ENCODE results near the gene KLF3. TPM values are rescaled to one million over a fixed set of nuclear protein-coding genes. Genes with fewer than 3 reads are reported as not detected.

Gene KLF3
- total RNA-seq, 1 experiment from 2014 or later: 16.8 TPM

- H3K27me3 Mint-ChIP-seq (ENCODE audit: low read depth): peaks cover 33% of the 10 kb centered on the region
- no peak overlapping the region for H3K27ac Mint-ChIP-seq
- CTCF ChIA-PET: interaction anchor here (1.0 to 1.4 kb wide), 2 partner anchors 12 to 344 kb away, joined by 4 to 7 read pairs; no protein-coding TSS in a partner anchor
- peaks cover 33% of the 10 kb centered on the region for H3K4me1 Mint-ChIP-seq
- POLR2A ChIA-PET: interaction anchor here (0.8 to 1.4 kb wide), 3 partner anchors 12 to 483 kb away, joined by 3 read pairs; no protein-coding TSS in a partner anchor
- TF ChIP-seq MAX (CRISPR knock-in tag; IDR thresholded peaks at IDR 0.05) (no peak), GRHL2 (CRISPR knock-in tag; IDR thresholded peaks at IDR 0.05; ENCODE audit: insufficient replicate concordance, severe bottlenecking) (no peak), FOXJ3 (CRISPR knock-in tag; IDR thresholded peaks at IDR 0.05; ENCODE audit: borderline replicate concordance) (no peak), NFATC4 (CRISPR knock-in tag; IDR thresholded peaks at IDR 0.05) (no peak), IRF2 (CRISPR knock-in tag; IDR thresholded peaks at IDR 0.05; ENCODE audit: borderline replicate concordance, low read depth) (no peak)
- H3K9me3 Mint-ChIP-seq: peaks cover 4% of the 10 kb centered on the region; the same call in 1 of the 2 replicates
- H3K4me3 Mint-ChIP-seq: peak overlapping the region; percentile 68
- H3K36me3 Mint-ChIP-seq: no peaks in the 10 kb centered on the region
- DNase-seq (ENCODE audit: low spot score) (no peak), ATAC-seq (no peak)
These were observed 1.4 kb upstream of the KLF3 start for GRCh38 chr4:38662522-38663089.

GRCh38 chr4:38663090-38663800, 754 bp upstream of the KLF3 start:
- Mint-ChIP-seq H3K27me3 (ENCODE audit: low read depth) (peaks cover 33% of the 10 kb centered on the region), H3K27ac (no peak overlapping the region), H3K9me3 (peaks cover 4% of the 10 kb centered on the region; the same call in 1 of the 2 replicates), H3K4me1 (peaks cover 38% of the 10 kb centered on the region), H3K4me3 (peak overlapping the region; percentile 68), H3K36me3 (no peaks in the 10 kb centered on the region)
- POLR2A ChIA-PET: interaction anchor here (0.8 to 1.4 kb wide), 3 partner anchors 11 to 484 kb away, joined by 3 read pairs; no protein-coding TSS in a partner anchor
- TF ChIP-seq NR2C2 (CRISPR knock-in tag; IDR thresholded peaks at IDR 0.05): no peak
- TF ChIP-seq ZNF138 (CRISPR knock-in tag; conservative IDR thresholded peaks at IDR 0.05): no peak
- 0 out of 2 replicates have a peak, but pooled peaks have one; percentile 69 for TF ChIP-seq KAT7 (CRISPR knock-in tag; IDR thresholded peaks at IDR 0.05; ENCODE audit: borderline replicate concordance)
- TF ChIP-seq HMGA2 (CRISPR knock-in tag; IDR thresholded peaks at IDR 0.05): no peak
- peak; percentile 26; the same call in 1 of the 2 replicates for TF ChIP-seq ZNF423 (CRISPR knock-in tag; IDR thresholded peaks at IDR 0.05)
- no peak for TF ChIP-seq MAX (CRISPR knock-in tag; IDR thresholded peaks at IDR 0.05)
- ATAC-seq (peak; percentile 9), DNase-seq (ENCODE audit: low spot score) (peak; percentile 65)
- CTCF ChIA-PET: interaction anchor here (1.0 to 1.4 kb wide), 2 partner anchors 12 to 345 kb away, joined by 4 to 7 read pairs; no protein-coding TSS in a partner anchor

GRCh38 chr4:38664706-38665401, 855 bp downstream of the KLF3 start:
- H3K4me3 Mint-ChIP-seq: peak overlapping the region; percentile 89
- H3K36me3 Mint-ChIP-seq: no peaks in the 10 kb centered on the region
- peaks cover 51% of the 10 kb centered on the region for H3K4me1 Mint-ChIP-seq
- H3K27me3 Mint-ChIP-seq (ENCODE audit: low read depth): peaks cover 33% of the 10 kb centered on the region
- DNase-seq (ENCODE audit: low spot score) (peak; percentile 56), ATAC-seq (peak; percentile 3)
- H3K27ac Mint-ChIP-seq: peak overlapping the region; percentile 87
- peaks cover 4% of the 10 kb centered on the region; the same call in 1 of the 2 replicates for H3K9me3 Mint-ChIP-seq
- ChIA-PET POLR2A (no interaction called here), CTCF (interaction anchor here (0.6 to 4.8 kb wide), 3 partner anchors 285 to 657 kb away, joined by 3 to 27 read pairs (median 4); no protein-coding TSS in a partner anchor)
- TF ChIP-seq ZSCAN18 (CRISPR knock-in tag; IDR thresholded peaks at IDR 0.05) (no peak), ZNF396 (CRISPR knock-in tag; IDR thresholded peaks at IDR 0.05; ENCODE audit: borderline replicate concordance) (no peak), RORB (CRISPR knock-in tag; IDR thresholded peaks at IDR 0.05) (no peak), PRDM15 (CRISPR knock-in tag; IDR thresholded peaks at IDR 0.05) (no peak), STAT6 (CRISPR knock-in tag; conservative IDR thresholded peaks at IDR 0.05; ENCODE audit: low read depth) (no peak), ATF1 (CRISPR knock-in tag; IDR thresholded peaks at IDR 0.05) (no peak), NR3C1 (CRISPR knock-in tag; conservative IDR thresholded peaks at IDR 0.05; ENCODE audit: low read depth) (no peak), TCF7 (CRISPR knock-in tag; IDR thresholded peaks at IDR 0.05; ENCODE audit: low read depth) (no peak), FOXJ3 (CRISPR knock-in tag; IDR thresholded peaks at IDR 0.05; ENCODE audit: borderline replicate concordance) (no peak), FOXP1 (CRISPR knock-in tag; IDR thresholded peaks at IDR 0.05; ENCODE audit: borderline replicate concordance) (no peak), GTF2I (CRISPR knock-in tag; conservative IDR thresholded peaks at IDR 0.05) (no peak)

Data from WTC11 (cell line).